H9 (cell line): ENCODE results near the gene RC3H1. TPM values are rescaled to one million over a fixed set of nuclear protein-coding genes. Genes with fewer than 3 reads are reported as not detected.
"Not testable (repeated sequence)": the region's sequence is repeated elsewhere in the genome, so short reads cannot be mapped to it uniquely, and the experiment has no call there.

Experiments used
- DNase-seq: peaks from one replicate; pipeline ENCODE4 v3.0.0-alpha.2; 2017
- H2AFZ ChIP-seq: one replicate; pipeline ENCODE4 v1.6.1; 2013; ENCODE audit warnings: mild to moderate bottlenecking, low read length, control low read depth, moderate library complexity
- H2AK5ac ChIP-seq: 2 replicates; pipeline ENCODE4 v1.6.1; 2013; ENCODE audit warnings: low read length, control low read depth, mixed read lengths; ENCODE audit not compliant: insufficient read length
- H2BK120ac ChIP-seq: one replicate; pipeline ENCODE4 v1.6.1; 2013; ENCODE audit warnings: low read depth, mild to moderate bottlenecking, low read length, control low read depth, inconsistent platforms; ENCODE audit not compliant: poor library complexity, severe bottlenecking
- H2BK12ac ChIP-seq: 2 replicates; pipeline ENCODE4 v1.6.1; 2013; ENCODE audit warnings: low read length, control low read depth, mixed read lengths, low read depth; ENCODE audit not compliant: insufficient read length
- H2BK15ac ChIP-seq: 2 replicates; pipeline ENCODE4 v1.6.1; 2013; ENCODE audit warnings: low read depth, low read length, control low read depth
- H2BK20ac ChIP-seq: one replicate; pipeline ENCODE4 v1.6.1; 2013; ENCODE audit warnings: low read depth, mild to moderate bottlenecking, low read length, control low read depth, inconsistent platforms; ENCODE audit not compliant: poor library complexity, severe bottlenecking
- H2BK5ac ChIP-seq: 2 replicates; pipeline ENCODE4 v1.6.1; 2013; ENCODE audit warnings: low read length, control low read depth, mixed read lengths; ENCODE audit not compliant: insufficient read length
- H3K14ac ChIP-seq: 2 replicates; pipeline ENCODE4 v1.6.1; 2013; ENCODE audit warnings: low read length, control low read depth; ENCODE audit not compliant: insufficient read depth
- H3K18ac ChIP-seq: 2 replicates; pipeline ENCODE4 v1.6.1; 2013; ENCODE audit warnings: low read depth, mild to moderate bottlenecking, mixed read lengths, low read length, control low read depth; ENCODE audit not compliant: insufficient read length
- H3K23ac ChIP-seq: 2 replicates; pipeline ENCODE4 v1.6.1; 2013; ENCODE audit warnings: low read length, control low read depth, mixed read lengths, low read depth; ENCODE audit not compliant: insufficient read length
- H3K23me2 ChIP-seq: 2 replicates; pipeline ENCODE4 v1.6.1; 2013; ENCODE audit warnings: low read depth, mild to moderate bottlenecking, mixed read lengths, low read length, control low read depth; ENCODE audit not compliant: insufficient read length, poor library complexity, severe bottlenecking
- H3K27ac ChIP-seq: 2 replicates; pipeline ENCODE4 v1.5.1; 2013; ENCODE audit warnings: low read length, control low read depth, mixed read lengths, low read depth; ENCODE audit not compliant: insufficient read length
- H3K27me3 ChIP-seq: 2 replicates; pipeline ENCODE4 v1.6.1; 2013; ENCODE audit warnings: low read length, control low read depth, inconsistent platforms; ENCODE audit not compliant: insufficient read depth
- H3K4ac ChIP-seq: 2 replicates; pipeline ENCODE4 v1.6.1; 2013; ENCODE audit warnings: low read depth, mild to moderate bottlenecking, control low read depth, inconsistent platforms, low read length, moderate library complexity
- H3K4me1 ChIP-seq: 2 replicates; pipeline ENCODE4 v1.6.1; 2013; ENCODE audit warnings: low read length, control low read depth, inconsistent platforms; ENCODE audit not compliant: insufficient read depth
- H3K4me2 ChIP-seq: 2 replicates; pipeline ENCODE4 v1.6.1; 2013; ENCODE audit warnings: low read length, control low read depth, mixed read lengths; ENCODE audit not compliant: insufficient read length, insufficient read depth
- H3K56ac ChIP-seq: 2 replicates; pipeline ENCODE4 v1.6.1; 2013; ENCODE audit warnings: low read depth, mild to moderate bottlenecking, mixed read lengths, low read length, control low read depth; ENCODE audit not compliant: insufficient read length
- H3K79me1 ChIP-seq: 2 replicates; pipeline ENCODE4 v1.6.1; 2013; ENCODE audit warnings: low read depth, mild to moderate bottlenecking, moderate library complexity, low read length, control low read depth, inconsistent platforms; ENCODE audit not compliant: insufficient read depth, poor library complexity, severe bottlenecking
- H3K79me2 ChIP-seq: 2 replicates; pipeline ENCODE4 v1.6.1; 2013; ENCODE audit warnings: low read length, control low read depth, inconsistent platforms; ENCODE audit not compliant: insufficient read depth
- H3K9ac ChIP-seq: 2 replicates; pipeline ENCODE4 v1.6.1; 2013; ENCODE audit warnings: low read length, control low read depth, mixed read lengths; ENCODE audit not compliant: insufficient read length; ENCODE audit errors: extremely low read depth
- H3K9me3 ChIP-seq: one replicate; pipeline ENCODE4 v1.6.1; 2013; ENCODE audit warnings: low read depth, low read length, inconsistent platforms; ENCODE audit not compliant: control insufficient read depth
- H3T11ph ChIP-seq: one replicate; pipeline ENCODE4 v1.6.1; 2013; ENCODE audit warnings: mild to moderate bottlenecking, low read length, control low read depth, inconsistent platforms
- H4K20me1 ChIP-seq: one replicate; pipeline ENCODE4 v1.6.1; 2013; ENCODE audit not compliant: control insufficient read depth, insufficient read length, insufficient read depth
- H4K5ac ChIP-seq: 2 replicates; pipeline ENCODE4 v1.6.1; 2013; ENCODE audit warnings: low read depth, mild to moderate bottlenecking, mixed read lengths, low read length, control low read depth; ENCODE audit not compliant: insufficient read length
- H4K8ac ChIP-seq: replicated peaks from 2 replicates; pipeline ENCODE4 v1.6.1; 2013; ENCODE audit warnings: low read length, control low read depth, mixed read lengths, low read depth; ENCODE audit not compliant: insufficient read length
- H4K91ac ChIP-seq: 2 replicates; pipeline ENCODE4 v1.6.1; 2013; ENCODE audit warnings: low read depth, mild to moderate bottlenecking, moderate library complexity, mixed read lengths, low read length, control low read depth; ENCODE audit not compliant: insufficient read length
- H3K27ac Mint-ChIP-seq, 3 experiments: 2 replicates in 2 of 3; 3 replicates in 1 of 3; pipeline ENCODE4 v1.8.0; 2020 to 2021; ENCODE audit warnings: mixed read lengths in 3 of 3, mild to moderate bottlenecking in 1 of 3, moderate library complexity in 1 of 3
- H3K27me3 Mint-ChIP-seq: 2 replicates; pipeline ENCODE4 v1.8.0; 2021; ENCODE audit warnings: low read depth, mild to moderate bottlenecking, moderate library complexity, mixed read lengths
- H3K36me3 Mint-ChIP-seq, 3 experiments: 2 replicates in 2 of 3; 3 replicates in 1 of 3; pipeline ENCODE4 v1.8.0; 2020 to 2021; ENCODE audit warnings: low read depth in 3 of 3, mixed read lengths in 3 of 3; ENCODE audit not compliant: insufficient read depth in 1 of 3
- H3K4me1 Mint-ChIP-seq, 2 experiments: 2 replicates each; pipeline ENCODE4 v1.8.0; 2020; ENCODE audit warnings: mixed read lengths in 2 of 2
- H3K4me3 Mint-ChIP-seq, 2 experiments: 2 replicates in 1 of 2; 3 replicates in 1 of 2; pipeline ENCODE4 v1.8.0; 2020 to 2021; ENCODE audit warnings: mild to moderate bottlenecking in 2 of 2, mixed read lengths in 2 of 2, moderate library complexity in 1 of 2
- H3K9me3 Mint-ChIP-seq, 2 experiments: 2 replicates in 1 of 2; 3 replicates in 1 of 2; pipeline ENCODE4 v1.8.0; 2020; ENCODE audit warnings: mild to moderate bottlenecking in 2 of 2, mixed read lengths in 2 of 2, moderate library complexity in 1 of 2
- WGBS: extraction: QIAGEN DNeasy Blood & Tissue Kit; methylation state at CpG from one replicate; pipeline ENCODE4 v1.1.7; 2013; ENCODE audit warnings: missing lambda C conversion rate, low lambda C conversion rate, mixed read lengths; ENCODE audit not compliant: insufficient read length; ENCODE audit errors: extremely low coverage; 5-methylcytosine and 5-hydroxymethylcytosine counted together
- total RNA-seq: library from RNA; stranded (reverse); gene quantifications from 2 replicates; pipeline ENCODE4 v1.2.1, GENCODE V29; 2021
- TF ChIP-seq, protein P1 (sequence below): fragments of 200-600 bp; sonication (generic); conservative IDR thresholded peaks from 3 replicates; pipeline ENCODE4 v1.8.0; 2021; ENCODE audit warnings: antibody characterized with exemption, mild to moderate bottlenecking

Gene RC3H1
- total RNA-seq, 1 experiment from 2014 or later, result 36.1 TPM

DNA sequence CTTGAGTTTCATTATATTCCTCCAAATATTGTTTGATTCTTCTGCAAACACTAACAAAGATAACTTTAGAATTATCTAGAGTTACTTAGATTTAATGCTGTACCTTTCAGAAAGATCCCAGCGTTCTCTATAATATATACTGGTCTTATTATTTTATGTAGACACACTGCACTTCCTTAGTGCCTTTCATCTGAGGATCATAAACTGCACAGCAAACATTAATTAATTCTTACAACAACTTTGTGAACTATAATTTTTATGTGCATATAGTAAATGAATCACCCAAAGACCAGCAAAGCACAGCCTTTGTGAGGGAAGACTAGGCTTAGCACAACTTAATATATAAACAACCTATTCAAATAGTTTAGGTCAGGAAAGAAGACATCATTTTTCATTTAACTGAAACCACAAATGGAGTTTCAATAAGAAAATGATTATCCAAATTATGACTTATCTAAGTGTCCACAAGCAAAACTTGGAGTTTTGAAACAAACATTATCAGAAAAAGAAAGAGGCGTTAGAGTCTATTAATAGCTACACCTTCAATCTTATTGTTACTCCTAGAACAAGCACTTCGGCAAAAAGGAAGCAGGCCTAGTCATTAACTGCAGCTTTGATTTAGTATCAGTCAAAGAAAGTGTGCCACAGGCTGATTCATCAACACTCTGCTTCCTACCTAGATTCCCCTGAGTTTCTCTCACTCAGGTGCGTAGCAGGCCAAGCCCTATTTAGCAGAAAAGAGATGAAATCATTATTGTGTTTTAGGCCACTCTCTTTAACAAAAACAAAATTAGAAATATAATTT is 22.5 kb upstream of the RC3H1 start:
- peaks cover 0 to 5% (median 3%) of the 10 kb centered on the region in 3 experiments; a peak in 2 of 7 replicates for H3K36me3 Mint-ChIP-seq
- no peaks in the 10 kb centered on the region for H3K4me1 Mint-ChIP-seq
- H3K4me2 ChIP-seq, result no peak overlapping the region
- H3K14ac ChIP-seq, result no peak overlapping the region
- H3K56ac ChIP-seq, result no peak overlapping the region
- TF ChIP-seq, protein P1, sequence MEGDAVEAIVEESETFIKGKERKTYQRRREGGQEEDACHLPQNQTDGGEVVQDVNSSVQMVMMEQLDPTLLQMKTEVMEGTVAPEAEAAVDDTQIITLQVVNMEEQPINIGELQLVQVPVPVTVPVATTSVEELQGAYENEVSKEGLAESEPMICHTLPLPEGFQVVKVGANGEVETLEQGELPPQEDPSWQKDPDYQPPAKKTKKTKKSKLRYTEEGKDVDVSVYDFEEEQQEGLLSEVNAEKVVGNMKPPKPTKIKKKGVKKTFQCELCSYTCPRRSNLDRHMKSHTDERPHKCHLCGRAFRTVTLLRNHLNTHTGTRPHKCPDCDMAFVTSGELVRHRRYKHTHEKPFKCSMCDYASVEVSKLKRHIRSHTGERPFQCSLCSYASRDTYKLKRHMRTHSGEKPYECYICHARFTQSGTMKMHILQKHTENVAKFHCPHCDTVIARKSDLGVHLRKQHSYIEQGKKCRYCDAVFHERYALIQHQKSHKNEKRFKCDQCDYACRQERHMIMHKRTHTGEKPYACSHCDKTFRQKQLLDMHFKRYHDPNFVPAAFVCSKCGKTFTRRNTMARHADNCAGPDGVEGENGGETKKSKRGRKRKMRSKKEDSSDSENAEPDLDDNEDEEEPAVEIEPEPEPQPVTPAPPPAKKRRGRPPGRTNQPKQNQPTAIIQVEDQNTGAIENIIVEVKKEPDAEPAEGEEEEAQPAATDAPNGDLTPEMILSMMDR, result no peak
- H3K4me1 ChIP-seq, result no peaks in the 10 kb centered on the region
- no peak overlapping the region for H4K8ac ChIP-seq
- H4K91ac ChIP-seq, result no peak overlapping the region
- H3T11ph ChIP-seq, result no peak overlapping the region
- H2BK12ac ChIP-seq, result no peak overlapping the region
- no peaks in the 10 kb centered on the region for H3K23me2 ChIP-seq
- no peak overlapping the region for H2BK120ac ChIP-seq
- H3K27ac Mint-ChIP-seq, result no peak overlapping the region
- WGBS, result no CpG with 5 or more reads among the region's 4 CpGs
- H4K5ac ChIP-seq, result no peak overlapping the region
- no peaks in the 10 kb centered on the region for H3K27me3 ChIP-seq
- H2AK5ac ChIP-seq, result no peak overlapping the region
- H3K4ac ChIP-seq, result no peak overlapping the region
- H3K79me1 ChIP-seq, result no peaks in the 10 kb centered on the region
- no peak overlapping the region for H3K4me3 Mint-ChIP-seq
- H3K9ac ChIP-seq, result no peak overlapping the region
- no peak overlapping the region for H3K23ac ChIP-seq
- no peak overlapping the region for H2BK5ac ChIP-seq
- no peaks in the 10 kb centered on the region; the same call in 1 of the 2 replicates for H3K27me3 Mint-ChIP-seq
- no peak overlapping the region for H3K27ac ChIP-seq
- H3K79me2 ChIP-seq, result no peaks in the 10 kb centered on the region
- no peaks in the 10 kb centered on the region for H3K9me3 ChIP-seq
- peaks cover 4 to 11% of the 10 kb centered on the region in 2 experiments; a peak in 3 of 5 replicates for H3K9me3 Mint-ChIP-seq
- no peak overlapping the region for H2BK20ac ChIP-seq
- H3K18ac ChIP-seq, result no peak overlapping the region
- no peak overlapping the region for H2BK15ac ChIP-seq
- DNase-seq, result no peak
- no peak overlapping the region for H2AFZ ChIP-seq
- no peaks in the 10 kb centered on the region for H4K20me1 ChIP-seq

DNA sequence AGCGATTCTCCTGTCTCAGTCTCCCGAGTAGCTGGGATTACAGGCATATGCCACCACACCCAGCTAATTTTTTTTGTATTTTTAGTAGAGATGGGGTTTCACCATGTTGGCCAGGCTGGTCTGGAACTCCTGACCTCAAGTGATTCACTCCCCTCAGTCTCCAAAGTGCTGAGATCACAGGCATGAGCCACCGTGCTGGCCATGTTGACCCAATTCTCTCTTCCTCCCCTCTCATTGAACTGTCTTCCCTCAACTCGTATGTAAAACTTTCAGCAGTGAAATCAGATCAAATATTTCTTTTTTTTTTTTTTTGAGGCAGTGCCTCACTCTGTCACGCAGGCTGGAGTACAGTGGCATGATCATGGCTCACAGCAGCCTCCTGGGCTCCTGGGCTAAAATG is 20.4 kb upstream of the RC3H1 start:
- not testable (repeated sequence) for H2BK5ac ChIP-seq, H3K79me2 ChIP-seq, H3T11ph ChIP-seq, H3K23ac ChIP-seq, H3K4me1 Mint-ChIP-seq, H4K91ac ChIP-seq, H4K20me1 ChIP-seq, H3K79me1 ChIP-seq, H3K23me2 ChIP-seq, H3K9me3 ChIP-seq, H3K36me3 Mint-ChIP-seq, H3K27me3 Mint-ChIP-seq, H3K4me2 ChIP-seq, H3K9ac ChIP-seq, H2BK15ac ChIP-seq, H3K4me3 Mint-ChIP-seq, H4K8ac ChIP-seq, H3K27ac ChIP-seq, H3K56ac ChIP-seq, DNase-seq, H3K18ac ChIP-seq, H3K27ac Mint-ChIP-seq, H2BK20ac ChIP-seq, H3K27me3 ChIP-seq, H3K9me3 Mint-ChIP-seq, H3K4me1 ChIP-seq, H2BK12ac ChIP-seq, H4K5ac ChIP-seq, H3K14ac ChIP-seq, H2AK5ac ChIP-seq, H3K4ac ChIP-seq, H2BK120ac ChIP-seq, H2AFZ ChIP-seq
- WGBS, result no CpG with 5 or more reads among the region's 5 CpGs
